Motor neuron (in vitro differentiated cells): ENCODE measurements around the gene TRHDE. TPM values are rescaled to one million over a fixed set of nuclear protein-coding genes. Genes with fewer than 3 reads are reported as not detected.

Source experiments
- ATAC-seq, 8 experiments: fragments of 200-7000 bp; cut with Tn5 transposase; replicated peaks in 6 of 8; 2 replicates each; pipeline ENCODE4 v1.8.0; 2021; ENCODE audit warnings: mild to moderate bottlenecking in 8 of 8, moderate library complexity in 8 of 8
- H3K27ac ChIP-seq, 2 donors: fragments of 250-450 bp; sonication (Bioruptor Pico); 2 replicates each; pipeline ENCODE4 v1.9.0; 2021; ENCODE audit warnings: antibody characterized with exemption in 2 of 2, mild to moderate bottlenecking in 2 of 2, moderate library complexity in 1 of 2
- H3K4me1 ChIP-seq, 2 donors: fragments of 250-450 bp; sonication (Bioruptor Pico); replicated peaks in 1 of 2; 2 replicates each; pipeline ENCODE4 v1.6.1; 2021; ENCODE audit warnings: antibody characterized with exemption in 2 of 2, mild to moderate bottlenecking in 2 of 2, moderate library complexity in 1 of 2
- H3K4me3 ChIP-seq, 5 donors: fragments of 250-450 bp; sonication (Bioruptor Pico); 2 replicates each; pipeline ENCODE4 v1.9.0; 2021; ENCODE audit warnings: antibody characterized with exemption in 5 of 5, mild to moderate bottlenecking in 5 of 5, moderate library complexity in 4 of 5
- WGBS, 10 experiments: fragments of 450-650 bp; shearing (Covaris generic); methylation state at CpG; one replicate each; pipeline ENCODE4 v1.0.0; 2022; 5-methylcytosine and 5-hydroxymethylcytosine counted together
- in situ Hi-C, 9 experiments: fragments of 400-800 bp; cut with MboI; loops; one replicate each; pipeline ENCODE4 v1.15.0; 2021; ENCODE audit warnings: low sequenced_read_pairs in 9 of 9, low pct_unique_long_range_greater_than_20kb in 2 of 9; ENCODE audit not compliant: unreplicated experiment in 9 of 9
- total RNA-seq, 8 experiments: library from RNA; unstranded; fragments of 300-600 nt; gene quantifications; 2 replicates each; pipeline versions ENCODE4 v1.2.3 to v1.2.4, GENCODE V29; 2022

The TRHDE gene
- total RNA-seq, 8 experiments from 2014 or later: 0.04 to 7.1 (median 1.9) TPM

GRCh38 chr12:72277415-72277814, 5.2 kb downstream of the TRHDE start:
- in situ Hi-C loops: no loop called here
- no peaks in the 10 kb centered on the region for H3K4me1 ChIP-seq
- H3K4me3 ChIP-seq: no peak overlapping the region
- H3K27ac ChIP-seq: no peak overlapping the region
- no peak for ATAC-seq
- 0 to 88% (median 63%) methylated on average over 1 to 2 of the region's 2 CpGs; no CpG with 5 or more reads in 1 of the 10 experiments for WGBS, 10 experiments

- no peak overlapping the region for H3K4me3 ChIP-seq
- no peak for ATAC-seq
- in situ Hi-C loops: no loop called here
- WGBS, 10 experiments: 0 to 47% (median 37%) methylated on average over 1 to 2 of the region's 2 CpGs; no CpG with 5 or more reads in 2 of the 10 experiments
- no peak overlapping the region for H3K27ac ChIP-seq
- H3K4me1 ChIP-seq: no peaks in the 10 kb centered on the region
Observed at GRCh38 chr12:72278894-72279293, 6.7 kb downstream of the TRHDE start.

- H3K4me1 ChIP-seq: no peaks in the 10 kb centered on the region
- WGBS, 10 experiments: 0 to 75% (median 36%) methylated on average over 1 to 4 of the region's 4 CpGs; no CpG with 5 or more reads in 1 of the 10 experiments
- ATAC-seq: peak in 3 of 8 experiments; percentile 67 to 97 (median 94)
- H3K4me3 ChIP-seq: no peak overlapping the region
- H3K27ac ChIP-seq: no peak overlapping the region
- in situ Hi-C loops: no loop called here
Observed at GRCh38 chr12:72281126-72281525, 9.0 kb downstream of the TRHDE start.

- Histone ChIP-seq H3K27ac (no peak overlapping the region), H3K4me3 (no peak overlapping the region), H3K4me1 (no peaks in the 10 kb centered on the region)
- peak in 4 of 8 experiments; percentile 44 to 65 (median 52) for ATAC-seq
- in situ Hi-C loops: no loop called here
- WGBS, 10 experiments: 0 to 89% (median 48%) methylated on average over 1 of the region's 1 CpG; no CpG with 5 or more reads in 2 of the 10 experiments
Observed at GRCh38 chr12:72282721-72283120, 10.6 kb downstream of the TRHDE start.

- WGBS, 10 experiments: 91 to 100% (median 100%) methylated on average over 1 of the region's 1 CpG; no CpG with 5 or more reads in 4 of the 10 experiments
- H3K4me3 ChIP-seq: no peak overlapping the region
- ATAC-seq: no peak
- in situ Hi-C loops: no loop called here
- no peak overlapping the region for H3K27ac ChIP-seq
- H3K4me1 ChIP-seq: no peaks in the 10 kb centered on the region
Observed at GRCh38 chr12:72285861-72286260, 13.7 kb downstream of the TRHDE start.

- H3K27ac ChIP-seq: no peak overlapping the region
- in situ Hi-C loops: no loop called here
- H3K4me3 ChIP-seq: no peak overlapping the region
- no peak for ATAC-seq
- no peaks in the 10 kb centered on the region for H3K4me1 ChIP-seq
- WGBS, 10 experiments: 21 to 100% (median 88%) methylated on average over 1 to 3 of the region's 3 CpGs; no CpG with 5 or more reads in 2 of the 10 experiments
Observed at GRCh38 chr12:72286526-72286925, 14.4 kb downstream of the TRHDE start.

- in situ Hi-C loops: no loop called here
- ATAC-seq: no peak
- no peaks in the 10 kb centered on the region for H3K4me1 ChIP-seq
- WGBS, 10 experiments: 17 to 100% (median 91%) methylated on average over 1 to 3 of the region's 3 CpGs
- no peak overlapping the region for H3K27ac ChIP-seq
- no peak overlapping the region for H3K4me3 ChIP-seq
Observed at GRCh38 chr12:72288436-72288835, 16.3 kb downstream of the TRHDE start.

GRCh38 chr12:72288911-72289310, 16.7 kb downstream of the TRHDE start:
- in situ Hi-C loops: no loop called here
- no peaks in the 10 kb centered on the region for H3K4me1 ChIP-seq

GRCh38 chr12:72289633-72290032, 17.5 kb downstream of the TRHDE start:
- no peak overlapping the region for H3K4me3 ChIP-seq
- 13 to 100% (median 100%) methylated on average over 1 to 2 of the region's 2 CpGs; no CpG with 5 or more reads in 1 of the 10 experiments for WGBS, 10 experiments
- H3K4me1 ChIP-seq: no peaks in the 10 kb centered on the region
- no peak overlapping the region for H3K27ac ChIP-seq
- in situ Hi-C loops: no loop called here
- ATAC-seq: no peak

More at GRCh38 chr12:72288911-72289310, 16.7 kb downstream of the TRHDE start:
- no peak for ATAC-seq
- Histone ChIP-seq H3K4me3 (no peak overlapping the region), H3K27ac (no peak overlapping the region)
- WGBS, 10 experiments: 0 to 100% (median 84%) methylated on average over 1 to 2 of the region's 2 CpGs

- H3K4me1 ChIP-seq: no peaks in the 10 kb centered on the region
- WGBS, 10 experiments: 20 to 100% (median 92%) methylated on average over 1 to 5 of the region's 5 CpGs; no CpG with 5 or more reads in 1 of the 10 experiments
- peak in 2 of 8 experiments; percentile 38 to 94 for ATAC-seq
Observed at GRCh38 chr12:72291175-72291574, 19.0 kb downstream of the TRHDE start.

GRCh38 chr12:72293701-72294100, 21.5 kb downstream of the TRHDE start:
- 60 to 100% (median 81%) methylated on average over 1 to 3 of the region's 6 CpGs; no CpG with 5 or more reads in 4 of the 10 experiments for WGBS, 10 experiments
- ATAC-seq: no peak
- in situ Hi-C loops: no loop called here
- no peak overlapping the region for H3K27ac ChIP-seq
- H3K4me3 ChIP-seq: no peak overlapping the region
- no peaks in the 10 kb centered on the region for H3K4me1 ChIP-seq

More at GRCh38 chr12:72291175-72291574, 19.0 kb downstream of the TRHDE start:
- in situ Hi-C loops: no loop called here
- H3K27ac ChIP-seq: no peak overlapping the region
- H3K4me3 ChIP-seq: no peak overlapping the region

- no peak overlapping the region for H3K4me3 ChIP-seq
- H3K4me1 ChIP-seq: no peaks in the 10 kb centered on the region
- H3K27ac ChIP-seq: no peak overlapping the region
- in situ Hi-C loops: no loop called here
- ATAC-seq: no peak
- WGBS, 10 experiments: 90 to 100% methylated on average over 2 of the region's 8 CpGs; no CpG with 5 or more reads in 8 of the 10 experiments
Observed at GRCh38 chr12:72295101-72295500, 22.9 kb downstream of the TRHDE start.

GRCh38 chr12:72295744-72296143, 23.6 kb downstream of the TRHDE start:
- 0 to 100% (median 91%) methylated on average over 1 to 2 of the region's 2 CpGs for WGBS, 10 experiments
- no peak overlapping the region for H3K4me3 ChIP-seq

GRCh38 chr12:72296389-72296788, 24.2 kb downstream of the TRHDE start:
- WGBS, 10 experiments: 0 to 89% (median 38%) methylated on average over 1 to 2 of the region's 2 CpGs
- ATAC-seq: peak in 3 of 8 experiments; percentile 50 to 70 (median 56)
- in situ Hi-C loops: no loop called here
- H3K4me3 ChIP-seq: no peak overlapping the region
- no peaks in the 10 kb centered on the region for H3K4me1 ChIP-seq
- H3K27ac ChIP-seq: no peak overlapping the region

More at GRCh38 chr12:72295744-72296143, 23.6 kb downstream of the TRHDE start:
- no peak overlapping the region for H3K27ac ChIP-seq
- in situ Hi-C loops: no loop called here
- ATAC-seq: no peak
- H3K4me1 ChIP-seq: no peaks in the 10 kb centered on the region
